Body of pancreas (tissue), 4 donors: ENCODE measurements around the gene IRF7. TPM values are rescaled to one million over a fixed set of nuclear protein-coding genes. Genes with fewer than 3 reads are reported as not detected.

Experiments
- ATAC-seq: fragments of 150-250 bp; one replicate; pipeline ENCODE4 v1.9.1; 2016
- DNase-seq, 4 donors: peaks; one replicate each; pipeline ENCODE4 v3.0.0-alpha.2; 2019
- H3K27ac ChIP-seq, 4 donors: fragments of 200-600 bp; sonication (generic); 1 replicate in 3 of 4; 2 replicates in 1 of 4; pipeline versions ENCODE4 v1.5.1 to v1.6.1; 2016 to 2019; ENCODE audit warnings: mild to moderate bottlenecking in 1 of 4, mixed read lengths in 1 of 4, moderate library complexity in 1 of 4
- H3K27me3 ChIP-seq, 2 donors: fragments of 200-600 bp; sonication (generic); one replicate each; pipeline ENCODE4 v1.6.0; 2016; ENCODE audit warnings: mild to moderate bottlenecking in 1 of 2
- H3K36me3 ChIP-seq, 2 donors: fragments of 200-600 bp; sonication (generic); replicated peaks in 1 of 2; 2 replicates each; pipeline ENCODE4 v1.5.1; 2016; ENCODE audit warnings: low read depth in 2 of 2; ENCODE audit not compliant: insufficient read depth in 1 of 2
- H3K4me1 ChIP-seq: fragments of 200-600 bp; sonication (generic); one replicate; pipeline ENCODE4 v1.6.0; 2016
- H3K4me3 ChIP-seq, 2 donors: fragments of 200-600 bp; sonication (generic); 1 replicate in 1 of 2; 2 replicates in 1 of 2; pipeline ENCODE4 v1.5.1; 2016 to 2019
- H3K9me3 ChIP-seq, 3 donors: fragments of 200-600 bp; sonication (generic); 1 replicate in 2 of 3; 2 replicates in 1 of 3; pipeline ENCODE4 v1.5.1; 2016
- CTCF ChIP-seq, 7 experiments: fragments of 450-650 bp in 4 of 7; fragments of 200-600 bp in 3 of 7; sonication (generic) in 3 of 7; IDR thresholded peaks; one replicate each; pipeline ENCODE4 v1.5.1; 2016 to 2019; ENCODE audit warnings: antibody characterized with exemption in 7 of 7
- POLR2A ChIP-seq, 3 donors: fragments of 450-650 bp; IDR thresholded peaks; one replicate each; pipeline ENCODE4 v1.6.1; 2016; ENCODE audit warnings: antibody characterized with exemption in 3 of 3, mild to moderate bottlenecking in 2 of 3
- WGBS, 2 donors: methylation state at CpG; one replicate each; pipeline ENCODE4 v1.1.5; 2017; 5-methylcytosine and 5-hydroxymethylcytosine counted together
- intact Hi-C: fragments of 100-400 bp; cut with DNase I; formaldehyde crosslinking; loops from one replicate; pipeline ENCODE4 v1.15.1; 2023
- total RNA-seq, 2 donors: library from RNA; depleted of rRNA; stranded (reverse); fragments of >200 nt; gene quantifications; one replicate each; pipeline ENCODE4 v1.1.0, GENCODE V29; 2016

Gene IRF7
- total RNA-seq, 2 donors from 2014 or later: 10.4 to 10.9 TPM

DNA sequence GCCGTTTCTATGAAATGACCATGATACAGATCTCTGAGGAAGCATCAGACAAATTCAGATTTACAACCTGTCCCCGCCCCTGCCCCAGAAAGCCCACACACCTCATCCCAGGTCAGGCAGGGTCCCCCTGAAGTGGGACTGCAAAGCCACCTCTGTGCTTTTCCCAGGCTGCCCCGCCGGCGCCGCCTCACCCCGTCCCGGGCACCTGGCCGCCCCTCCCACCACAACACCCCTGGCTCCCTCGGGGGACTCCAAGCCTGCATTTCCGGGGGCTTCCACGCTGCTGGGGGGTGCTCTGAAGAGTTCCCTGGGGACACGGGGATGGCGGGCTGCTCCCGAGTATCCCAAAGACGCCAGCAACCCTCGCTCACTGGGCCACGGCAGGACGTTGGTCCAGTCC is 44.5 kb upstream of the IRF7 start:
- Histone ChIP-seq H3K36me3 (peaks cover 0 to 3% of the 10 kb centered on the region in 2 donors), H3K4me1 (peaks cover 3% of the 10 kb centered on the region), H3K4me3 (no peak overlapping the region), H3K9me3 (no peaks in the 10 kb centered on the region), H3K27me3 (no peaks in the 10 kb centered on the region), H3K27ac (no peak overlapping the region)
- DNase-seq (no peak), ATAC-seq (no peak)
- 87% methylated on average over 18 to 19 of the region's 19 CpGs for WGBS, 2 donors
- TF ChIP-seq CTCF (IDR thresholded peaks at IDR 0.05) (no peak), POLR2A (IDR thresholded peaks at IDR 0.05) (no peak)
- intact Hi-C loops: no loop called here

GRCh38 chr11:659532-660085 is 43.9 kb upstream of the IRF7 start:
- H3K9me3 ChIP-seq: no peaks in the 10 kb centered on the region
- H3K27ac ChIP-seq: no peak overlapping the region
- intact Hi-C loops: loop anchor here (5.0 kb wide), 1 partner anchor 63 kb away; no protein-coding TSS in a partner anchor
- H3K27me3 ChIP-seq: no peaks in the 10 kb centered on the region
- 93 to 97% methylated on average over 15 to 16 of the region's 16 CpGs for WGBS, 2 donors
- H3K4me3 ChIP-seq: no peak overlapping the region
- peaks cover 10% of the 10 kb centered on the region for H3K4me1 ChIP-seq
- H3K36me3 ChIP-seq: peaks cover 0 to 3% of the 10 kb centered on the region in 2 donors
- DNase-seq (no peak), ATAC-seq (no peak)
- TF ChIP-seq POLR2A (IDR thresholded peaks at IDR 0.05): no peak
- TF ChIP-seq CTCF (IDR thresholded peaks at IDR 0.05): no peak

DNA sequence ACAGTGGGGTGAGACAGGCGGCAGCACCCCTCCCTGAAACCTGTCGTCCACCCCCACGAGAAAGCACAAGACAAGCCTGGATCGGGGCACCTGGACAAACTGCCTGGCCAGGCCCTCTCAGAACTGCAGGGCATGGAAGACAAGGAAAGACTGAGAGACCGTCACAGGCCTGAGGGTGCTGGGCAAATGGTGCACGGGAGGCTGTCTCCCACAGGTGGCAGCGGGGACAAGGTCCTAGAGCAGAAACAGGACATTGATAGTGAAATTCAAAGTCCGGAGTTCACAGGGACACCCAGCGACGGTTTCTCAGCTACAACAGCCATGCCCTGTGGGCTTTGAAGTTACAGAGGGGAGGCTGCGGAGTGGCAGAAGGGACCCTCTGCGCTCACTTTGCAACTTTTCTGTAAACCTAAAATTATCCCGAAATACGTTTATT is 42.0 kb upstream of the IRF7 start:
- ATAC-seq (no peak), DNase-seq (peak in 2 of 4 donors; percentile 48 to 51)
- peaks cover 10% of the 10 kb centered on the region for H3K4me1 ChIP-seq
- H3K27ac ChIP-seq: no peak overlapping the region
- intact Hi-C loops: loop anchor here (5.0 kb wide), 1 partner anchor 65 kb away; no protein-coding TSS in a partner anchor
- no peaks in the 10 kb centered on the region for H3K27me3 ChIP-seq
- no peak overlapping the region for H3K4me3 ChIP-seq
- H3K36me3 ChIP-seq: peaks cover 0 to 5% of the 10 kb centered on the region in 2 donors
- TF ChIP-seq POLR2A (IDR thresholded peaks at IDR 0.05) (no peak), CTCF (IDR thresholded peaks at IDR 0.05) (peak in 1 of 7 experiments; percentile 16)
- H3K9me3 ChIP-seq: no peaks in the 10 kb centered on the region
- WGBS, 2 donors: 56 to 66% methylated on average over 9 to 14 of the region's 14 CpGs

GRCh38 chr11:656866-657265 is 41.1 kb upstream of the IRF7 start:
- H3K4me3 ChIP-seq: no peak overlapping the region
- no peaks in the 10 kb centered on the region for H3K9me3 ChIP-seq
- peaks cover 0 to 5% of the 10 kb centered on the region in 2 donors for H3K36me3 ChIP-seq
- no peak overlapping the region for H3K27ac ChIP-seq
- WGBS, 2 donors: 83 to 85% methylated on average over 4 to 7 of the region's 7 CpGs
- ATAC-seq (no peak), DNase-seq (no peak)
- TF ChIP-seq CTCF (IDR thresholded peaks at IDR 0.05) (no peak), POLR2A (IDR thresholded peaks at IDR 0.05) (no peak)
- H3K27me3 ChIP-seq: no peaks in the 10 kb centered on the region
- H3K4me1 ChIP-seq: peaks cover 10% of the 10 kb centered on the region
- intact Hi-C loops: loop anchor here (5.0 kb wide), 1 partner anchor 65 kb away; no protein-coding TSS in a partner anchor

DNA sequence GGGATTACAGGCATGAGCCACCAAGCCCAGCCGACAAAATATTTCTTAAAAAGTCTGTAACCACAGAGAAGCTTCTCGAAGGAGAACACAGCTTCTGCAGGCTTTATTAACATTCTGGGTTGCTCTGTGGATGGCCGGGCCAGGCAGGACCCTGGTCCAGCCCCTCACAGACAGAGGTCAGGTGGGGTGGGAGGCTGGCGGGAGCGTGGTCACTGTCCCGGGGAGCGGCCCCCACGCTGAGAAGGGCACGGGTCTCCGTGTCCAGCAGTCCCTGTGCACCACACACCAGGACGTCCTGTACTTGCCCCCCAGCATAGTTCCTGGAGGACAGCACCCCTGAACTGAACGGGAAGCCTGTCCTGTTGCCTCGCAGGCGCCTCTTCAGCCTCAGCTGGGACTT is 40.7 kb upstream of the IRF7 start:
- H3K4me3 ChIP-seq: no peak overlapping the region
- intact Hi-C loops: loop anchor here (5.0 kb wide), 1 partner anchor 66 kb away; no protein-coding TSS in a partner anchor
- H3K9me3 ChIP-seq: no peaks in the 10 kb centered on the region
- peaks cover 0 to 5% of the 10 kb centered on the region in 2 donors for H3K36me3 ChIP-seq
- no peaks in the 10 kb centered on the region for H3K27me3 ChIP-seq
- WGBS, 2 donors: 90 to 94% methylated on average over 11 to 14 of the region's 14 CpGs
- DNase-seq: no peak
- no peak overlapping the region for H3K27ac ChIP-seq
- H3K4me1 ChIP-seq: peaks cover 10% of the 10 kb centered on the region
- ATAC-seq: no peak
- TF ChIP-seq POLR2A (IDR thresholded peaks at IDR 0.05) (no peak), CTCF (IDR thresholded peaks at IDR 0.05) (no peak)
